ENCODE data around the gene PIK3R3.

The PIK3R3 gene

DNA sequence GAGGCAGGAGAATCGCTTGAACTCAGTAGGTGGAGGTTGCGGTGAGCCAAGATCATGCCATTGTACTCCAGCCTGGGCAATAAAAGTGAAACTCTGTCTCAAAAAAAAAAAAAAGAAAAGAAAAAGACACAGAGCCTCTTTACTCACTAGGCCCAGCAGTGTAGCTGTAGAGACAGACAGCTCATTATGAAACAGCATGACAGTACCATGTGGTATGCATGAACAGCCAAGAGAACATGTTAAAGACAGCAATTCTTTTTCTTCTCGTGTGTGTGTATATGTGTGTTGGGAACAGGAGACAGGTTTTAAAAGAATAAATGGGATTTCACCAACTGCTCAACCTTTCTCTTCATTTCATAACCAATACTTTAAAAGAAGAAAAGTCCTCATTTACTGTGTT lies 118.8 kb downstream of the PIK3R3 start:
- TF ChIP-seq, protein P1, sequence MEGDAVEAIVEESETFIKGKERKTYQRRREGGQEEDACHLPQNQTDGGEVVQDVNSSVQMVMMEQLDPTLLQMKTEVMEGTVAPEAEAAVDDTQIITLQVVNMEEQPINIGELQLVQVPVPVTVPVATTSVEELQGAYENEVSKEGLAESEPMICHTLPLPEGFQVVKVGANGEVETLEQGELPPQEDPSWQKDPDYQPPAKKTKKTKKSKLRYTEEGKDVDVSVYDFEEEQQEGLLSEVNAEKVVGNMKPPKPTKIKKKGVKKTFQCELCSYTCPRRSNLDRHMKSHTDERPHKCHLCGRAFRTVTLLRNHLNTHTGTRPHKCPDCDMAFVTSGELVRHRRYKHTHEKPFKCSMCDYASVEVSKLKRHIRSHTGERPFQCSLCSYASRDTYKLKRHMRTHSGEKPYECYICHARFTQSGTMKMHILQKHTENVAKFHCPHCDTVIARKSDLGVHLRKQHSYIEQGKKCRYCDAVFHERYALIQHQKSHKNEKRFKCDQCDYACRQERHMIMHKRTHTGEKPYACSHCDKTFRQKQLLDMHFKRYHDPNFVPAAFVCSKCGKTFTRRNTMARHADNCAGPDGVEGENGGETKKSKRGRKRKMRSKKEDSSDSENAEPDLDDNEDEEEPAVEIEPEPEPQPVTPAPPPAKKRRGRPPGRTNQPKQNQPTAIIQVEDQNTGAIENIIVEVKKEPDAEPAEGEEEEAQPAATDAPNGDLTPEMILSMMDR (IDR thresholded peaks at IDR 0.05): no peak
- Histone ChIP-seq H3K4me3 (no peak overlapping the region), H3K27ac (no peak overlapping the region)
- DNase-seq (ENCODE audit: low spot score): no peak

DNA sequence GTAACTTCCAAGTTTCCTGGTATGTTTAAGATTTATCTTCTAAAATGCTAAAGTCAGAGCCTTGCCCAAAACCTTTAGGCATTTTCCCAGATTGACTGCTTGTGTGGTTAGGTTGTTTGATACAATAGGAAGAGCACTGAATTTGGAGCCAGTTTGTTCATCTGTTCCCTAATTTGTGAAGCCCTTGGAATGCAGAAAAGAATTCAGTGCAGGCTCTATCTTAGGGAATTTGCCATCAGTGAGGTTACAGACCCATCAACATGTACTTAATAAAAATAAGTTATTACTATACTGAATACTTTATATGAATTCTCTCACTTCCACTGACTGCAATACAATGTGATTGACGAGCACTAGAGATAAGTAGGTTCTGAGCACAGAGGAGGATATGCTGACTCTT lies 120.2 kb downstream of the PIK3R3 start:
- H3K27ac ChIP-seq: no peak overlapping the region
- H3K4me3 ChIP-seq: no peak overlapping the region
- TF ChIP-seq, protein P1 (IDR thresholded peaks at IDR 0.05): no peak
- no peak for DNase-seq (ENCODE audit: low spot score)

DNA sequence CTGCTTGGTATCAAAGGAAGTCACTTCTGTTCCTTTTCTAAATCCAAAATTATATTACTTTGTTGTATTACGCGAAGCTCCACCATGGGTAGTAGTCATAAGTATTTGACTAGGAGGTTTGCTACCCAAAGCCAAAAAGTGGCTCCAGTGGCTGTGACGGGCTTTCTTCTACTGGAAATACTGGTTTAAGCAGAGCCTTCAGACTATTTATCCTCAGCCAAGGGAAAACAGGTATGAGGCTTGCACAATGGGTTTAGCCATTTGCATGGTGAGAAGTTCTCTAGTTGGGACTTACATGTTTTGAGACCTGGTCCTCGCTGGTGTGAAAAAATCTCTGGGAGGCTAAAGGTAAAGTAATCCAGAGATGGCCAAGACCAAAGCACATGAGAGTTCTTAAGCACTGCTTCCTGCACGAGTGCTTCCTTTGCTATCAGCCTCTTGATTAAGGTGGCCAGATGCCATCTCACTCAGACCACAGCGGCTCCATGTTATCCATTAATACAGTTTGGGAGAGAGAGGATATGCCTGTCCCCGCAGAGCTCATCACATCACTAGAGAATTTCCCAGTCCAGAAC lies 121.2 kb downstream of the PIK3R3 start:
- peak; percentile 33 for DNase-seq (ENCODE audit: low spot score)
- TF ChIP-seq, protein P1 (IDR thresholded peaks at IDR 0.05): no peak
- H3K27ac ChIP-seq: no peak overlapping the region
- H3K4me3 ChIP-seq: no peak overlapping the region

DNA sequence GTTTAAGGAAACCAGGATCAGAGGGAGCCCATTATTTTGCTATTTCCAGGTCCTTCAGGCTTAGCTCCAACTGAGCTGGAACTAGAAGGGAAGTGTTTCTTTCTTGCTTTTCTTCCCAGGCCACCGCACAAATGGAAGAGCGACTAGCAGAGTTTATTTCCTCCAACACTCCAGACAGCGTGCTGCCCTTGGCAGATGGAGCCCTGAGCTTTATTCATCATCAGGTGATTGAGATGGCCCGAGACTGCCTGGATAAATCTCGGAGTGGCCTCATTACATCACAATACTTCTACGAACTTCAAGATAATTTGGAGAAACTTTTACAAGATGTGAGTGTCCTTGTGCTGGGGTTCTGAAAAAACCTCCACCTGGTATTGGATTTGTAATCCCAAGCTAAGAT lies 121.8 kb downstream of the PIK3R3 start:
- no peak for DNase-seq (ENCODE audit: low spot score)
- Histone ChIP-seq H3K27ac (no peak overlapping the region), H3K4me3 (no peak overlapping the region)
- TF ChIP-seq, protein P1 (IDR thresholded peaks at IDR 0.05): no peak

DNA sequence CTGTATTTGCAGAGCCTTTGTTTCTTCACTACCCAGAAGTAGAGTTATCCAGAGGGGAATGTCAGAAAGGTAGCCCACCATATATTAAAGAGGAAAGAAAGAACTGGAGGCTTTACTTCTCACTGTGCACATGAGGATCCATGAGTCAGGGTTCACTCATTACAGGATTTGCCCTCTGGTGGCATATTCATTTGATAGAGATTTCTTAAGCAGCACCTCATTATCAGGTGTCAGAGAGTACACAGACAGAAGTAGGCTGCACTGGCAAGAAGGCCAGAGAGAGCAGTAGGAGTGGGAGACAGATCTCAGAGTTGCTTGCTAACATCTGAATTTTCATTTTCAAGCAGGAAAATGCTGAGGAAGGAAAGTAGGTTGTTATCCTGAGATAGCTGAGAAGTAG lies 123.8 kb downstream of the PIK3R3 start:
- peak; percentile 7 for DNase-seq (ENCODE audit: low spot score)
- no peak overlapping the region for H3K4me3 ChIP-seq
- TF ChIP-seq, protein P1 (IDR thresholded peaks at IDR 0.05): no peak
- no peak overlapping the region for H3K27ac ChIP-seq

DNA sequence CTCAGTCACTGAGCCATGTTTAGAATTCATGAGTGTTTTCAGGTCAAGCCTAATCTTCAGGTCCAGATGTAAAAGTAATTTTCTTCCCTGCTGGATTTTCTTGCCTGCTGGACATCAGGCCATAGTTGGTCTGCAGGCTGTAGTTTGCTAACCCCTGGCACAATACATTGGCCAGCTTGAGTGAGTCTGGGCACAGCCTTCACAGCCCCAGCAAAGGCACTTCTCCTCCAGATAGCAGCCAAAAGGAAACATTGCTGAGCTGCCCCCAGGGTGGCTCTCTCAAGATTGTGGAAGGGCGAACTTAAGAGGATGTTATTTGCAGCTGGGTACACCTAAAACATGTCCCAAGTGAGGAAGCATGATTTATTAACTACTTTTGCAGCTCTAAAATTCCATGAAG lies 126.8 kb downstream of the PIK3R3 start:
- Histone ChIP-seq H3K27ac (no peak overlapping the region), H3K4me3 (no peak overlapping the region)
- TF ChIP-seq, protein P1 (IDR thresholded peaks at IDR 0.05): no peak
- no peak for DNase-seq (ENCODE audit: low spot score)

DNA sequence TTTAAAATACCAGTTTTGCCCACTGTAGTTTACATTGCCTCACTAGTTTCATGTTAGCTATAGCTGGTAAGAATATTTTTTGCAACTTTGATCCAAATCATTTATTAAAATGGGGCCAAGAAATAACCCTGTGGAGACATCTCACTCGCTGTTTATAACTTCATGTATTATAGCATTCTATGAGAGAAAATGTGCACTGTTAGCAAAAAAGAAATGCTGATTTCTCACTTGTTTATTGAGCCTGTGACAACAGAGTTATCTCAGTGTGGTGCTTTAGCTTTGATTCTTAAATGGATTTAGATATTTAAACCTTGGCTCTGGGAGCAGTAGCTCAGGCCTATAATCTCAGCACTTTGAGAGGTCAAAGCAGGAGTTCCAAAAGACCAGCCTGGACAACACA lies 127.9 kb downstream of the PIK3R3 start:
- TF ChIP-seq, protein P1 (IDR thresholded peaks at IDR 0.05): no peak
- H3K27ac ChIP-seq: no peak overlapping the region
- no peak for DNase-seq (ENCODE audit: low spot score)
- no peak overlapping the region for H3K4me3 ChIP-seq

All from coronary artery (tissue), 2 donors.